Astrocyte (in vitro differentiated cells and primary cell): ENCODE data around the gene CPT2. TPM values are rescaled to one million over a fixed set of nuclear protein-coding genes. Genes with fewer than 3 reads are reported as not detected.
A peak's percentile ranks its signal among the peaks of the same experiment; 100 is the strongest.

Experiments
- DNase-seq: peaks from one replicate; pipeline ENCODE4 v3.0.0-alpha.2; 2010; ENCODE audit warnings: low read depth
- FAIRE-seq: peaks from 2 replicates; lab custom pipeline; 2011; peaks lifted over from hg19 to GRCh38; lab: Jason Lieb, UNC
- H2AFZ ChIP-seq: 2 replicates; pipeline ENCODE4 v1.6.0; 2012; ENCODE audit warnings: low read depth, low read length, inconsistent platforms
- H3K27ac ChIP-seq: 2 replicates; pipeline ENCODE4 v1.5.1; 2011; ENCODE audit warnings: low read depth, low read length, inconsistent platforms
- H3K27me3 ChIP-seq: 2 replicates; pipeline ENCODE4 v1.6.0; 2011; ENCODE audit warnings: low read length, inconsistent platforms; ENCODE audit not compliant: insufficient read depth
- H3K36me3 ChIP-seq: 2 replicates; pipeline ENCODE4 v1.5.1; 2011; ENCODE audit warnings: low read length, inconsistent platforms; ENCODE audit not compliant: insufficient read depth
- H3K4me1 ChIP-seq: 2 replicates; pipeline ENCODE4 v1.5.1; 2011; ENCODE audit warnings: low read length, inconsistent platforms; ENCODE audit not compliant: insufficient read depth
- H3K4me2 ChIP-seq: 2 replicates; pipeline ENCODE4 v1.6.0; 2012; ENCODE audit warnings: low read length, inconsistent platforms
- H3K4me3 ChIP-seq: 2 replicates; pipeline ENCODE4 v1.5.1; 2011; ENCODE audit warnings: low read depth, mild to moderate bottlenecking, low read length, inconsistent platforms; ENCODE audit not compliant: insufficient read depth
- H3K79me2 ChIP-seq: 2 replicates; pipeline ENCODE4 v1.6.0; 2012; ENCODE audit warnings: mild to moderate bottlenecking, low read length, inconsistent platforms; ENCODE audit not compliant: insufficient read depth
- H3K9ac ChIP-seq: 2 replicates; pipeline ENCODE4 v1.6.0; 2012; ENCODE audit warnings: mild to moderate bottlenecking, low read length, inconsistent platforms
- H3K9me3 ChIP-seq: 2 replicates; pipeline ENCODE4 v1.5.1; 2012; ENCODE audit warnings: low read depth, mild to moderate bottlenecking, low read length, inconsistent platforms; ENCODE audit not compliant: insufficient read depth
- H4K20me1 ChIP-seq: 2 replicates; pipeline ENCODE4 v1.6.0; 2012; ENCODE audit warnings: low read length, inconsistent platforms; ENCODE audit not compliant: insufficient read depth
- H3K27ac Mint-ChIP-seq: one replicate; pipeline ENCODE4 v1.8.0; 2021; ENCODE audit warnings: mild to moderate bottlenecking, mixed read lengths; ENCODE audit not compliant: unreplicated experiment
- H3K27me3 Mint-ChIP-seq: one replicate; pipeline ENCODE4 v1.8.0; 2021; ENCODE audit warnings: low read depth, mixed read lengths; ENCODE audit not compliant: unreplicated experiment
- H3K36me3 Mint-ChIP-seq: one replicate; pipeline ENCODE4 v1.8.0; 2021; ENCODE audit warnings: low read depth, mixed read lengths; ENCODE audit not compliant: unreplicated experiment
- H3K4me1 Mint-ChIP-seq: one replicate; pipeline ENCODE4 v1.8.0; 2021; ENCODE audit warnings: low read depth, mixed read lengths; ENCODE audit not compliant: unreplicated experiment
- H3K4me3 Mint-ChIP-seq: one replicate; pipeline ENCODE4 v1.8.0; 2021; ENCODE audit warnings: mild to moderate bottlenecking, moderate library complexity, mixed read lengths; ENCODE audit not compliant: unreplicated experiment
- H3K9me3 Mint-ChIP-seq: one replicate; pipeline ENCODE4 v1.8.0; 2021; ENCODE audit warnings: mild to moderate bottlenecking, mixed read lengths; ENCODE audit not compliant: unreplicated experiment
- CTCF ChIP-seq: IDR thresholded peaks from 2 replicates; pipeline ENCODE4 v1.5.1; 2011; ENCODE audit warnings: low read depth, mild to moderate bottlenecking, inconsistent platforms, low read length, moderate library complexity; ENCODE audit not compliant: insufficient read depth
- EZH2 ChIP-seq: IDR thresholded peaks from 2 replicates; pipeline ENCODE4 v1.6.1; 2012; ENCODE audit warnings: mild to moderate bottlenecking, low read length, inconsistent platforms; ENCODE audit not compliant: insufficient read depth
- total RNA-seq: library from RNA; stranded (reverse); gene quantifications from 2 replicates; pipeline ENCODE4 v1.2.1, GENCODE V29; 2021

CPT2 gene
- total RNA-seq, 1 donor from 2014 or later = 10.4 TPM

- no peaks in the 10 kb centered on the region for H3K27me3 ChIP-seq
- H3K4me2 ChIP-seq = no peak overlapping the region
- Mint-ChIP-seq H3K9me3 (peaks cover 6% of the 10 kb centered on the region), H3K27me3 (no peaks in the 10 kb centered on the region), H3K36me3 (peaks cover 32% of the 10 kb centered on the region), H3K4me1 (no peaks in the 10 kb centered on the region), H3K27ac (no peak overlapping the region), H3K4me3 (no peak overlapping the region)
- H3K27ac ChIP-seq = no peak overlapping the region
- DNase-seq = no peak
- peaks cover 8% of the 10 kb centered on the region for H3K9me3 ChIP-seq
- FAIRE-seq = no peak
- no peak overlapping the region for H3K4me3 ChIP-seq
- no peaks in the 10 kb centered on the region for H4K20me1 ChIP-seq
- no peaks in the 10 kb centered on the region for H3K4me1 ChIP-seq
- H3K36me3 ChIP-seq = peaks cover 50% of the 10 kb centered on the region
- H2AFZ ChIP-seq = no peak overlapping the region
- no peak for TF ChIP-seq EZH2
- no peak for TF ChIP-seq CTCF
- H3K79me2 ChIP-seq = no peaks in the 10 kb centered on the region
- no peak overlapping the region for H3K9ac ChIP-seq
Measured at GRCh38 chr1:53210954-53211353, 14.3 kb downstream of the CPT2 start.

DNA sequence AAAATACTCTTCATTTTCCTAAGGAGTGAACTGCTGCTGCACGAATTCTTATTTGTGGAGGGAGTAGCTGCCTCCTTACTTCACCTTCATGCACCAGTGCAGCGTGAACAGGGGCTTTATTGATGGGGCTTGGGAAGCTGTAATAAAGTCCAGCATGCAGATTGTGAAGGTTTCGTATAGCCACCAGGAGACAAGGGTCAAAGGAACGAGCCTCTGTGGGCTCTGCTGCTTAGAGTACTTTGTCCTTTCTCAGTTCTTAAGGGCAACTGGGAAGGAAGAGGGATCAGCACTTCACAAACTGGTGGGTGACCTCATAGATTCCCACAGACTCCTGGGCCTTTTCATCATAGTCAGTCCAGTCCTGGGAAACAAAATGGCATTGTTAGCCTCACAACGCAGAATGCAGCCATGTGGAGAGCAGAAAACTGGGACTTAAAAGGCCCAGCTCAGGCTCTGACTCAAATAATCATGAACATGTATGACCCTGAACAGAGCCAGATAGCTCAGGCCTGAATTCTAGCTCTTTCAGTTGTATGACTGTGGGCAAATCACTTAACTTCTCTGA lies 17.8 kb downstream of the CPT2 start:
- TF ChIP-seq CTCF (no peak), EZH2 (no peak)
- no peaks in the 10 kb centered on the region for H3K27me3 Mint-ChIP-seq
- H3K4me1 Mint-ChIP-seq = no peaks in the 10 kb centered on the region
- H4K20me1 ChIP-seq = no peaks in the 10 kb centered on the region
- peaks cover 9% of the 10 kb centered on the region for H3K79me2 ChIP-seq
- no peak overlapping the region for H3K9ac ChIP-seq
- no peak overlapping the region for H2AFZ ChIP-seq
- no peaks in the 10 kb centered on the region for H3K9me3 ChIP-seq
- H3K4me3 ChIP-seq = no peak overlapping the region
- DNase-seq = no peak
- H3K27ac ChIP-seq = no peak overlapping the region
- no peak overlapping the region for H3K27ac Mint-ChIP-seq
- no peak overlapping the region for H3K4me3 Mint-ChIP-seq
- H3K36me3 Mint-ChIP-seq = peaks cover 15% of the 10 kb centered on the region
- FAIRE-seq = no peak
- H3K27me3 ChIP-seq = no peaks in the 10 kb centered on the region
- no peaks in the 10 kb centered on the region for H3K9me3 Mint-ChIP-seq
- no peak overlapping the region for H3K4me2 ChIP-seq
- H3K36me3 ChIP-seq = peaks cover 34% of the 10 kb centered on the region
- H3K4me1 ChIP-seq = peaks cover 1% of the 10 kb centered on the region

GRCh38 chr1:53218201-53218600 lies 21.6 kb downstream of the CPT2 start:
- no peak for DNase-seq
- H3K4me2 ChIP-seq = no peak overlapping the region
- H3K9me3 ChIP-seq = no peaks in the 10 kb centered on the region
- H3K36me3 ChIP-seq = peaks cover 14% of the 10 kb centered on the region
- H4K20me1 ChIP-seq = no peaks in the 10 kb centered on the region
- no peak overlapping the region for H3K27ac ChIP-seq
- TF ChIP-seq CTCF (no peak), EZH2 (no peak)
- no peak for FAIRE-seq
- H3K4me1 Mint-ChIP-seq = peaks cover 2% of the 10 kb centered on the region
- H3K9me3 Mint-ChIP-seq = no peaks in the 10 kb centered on the region
- peaks cover 8% of the 10 kb centered on the region for H3K4me1 ChIP-seq
- no peaks in the 10 kb centered on the region for H3K27me3 Mint-ChIP-seq
- no peak overlapping the region for H2AFZ ChIP-seq
- no peaks in the 10 kb centered on the region for H3K27me3 ChIP-seq
- H3K9ac ChIP-seq = no peak overlapping the region
- peaks cover 5% of the 10 kb centered on the region for H3K36me3 Mint-ChIP-seq
- no peak overlapping the region for H3K4me3 ChIP-seq
- H3K79me2 ChIP-seq = peaks cover 13% of the 10 kb centered on the region
- H3K4me3 Mint-ChIP-seq = peak overlapping the region; percentile 54
- H3K27ac Mint-ChIP-seq = no peak overlapping the region
